Stimulated activated CD8-positive, alpha-beta memory T cell treated with anti-CD3 and anti-CD28 coated beads, Interleukin-12 subunit alpha, Interleukin-12 subunit beta, amount 100 ng/mL, for 24 hours (primary cell): ENCODE measurements around the gene TRPV5.

Experiments used
- DNase-seq: peaks from one replicate; pipeline ENCODE4 v3.0.0-alpha.2; 2020; ENCODE audit errors: extremely low read depth

TRPV5 gene

GRCh38 chr7:142885311-142886230 lies 48.0 kb downstream of the TRPV5 start, which contains the start of gene TRPV6:
Gene TRPV6 (minus strand): TSS chr7:142885745.
- no peak for DNase-seq

GRCh38 chr7:142884286-142884640 lies 49.3 kb downstream of the TRPV5 start:
- DNase-seq: no peak

DNA sequence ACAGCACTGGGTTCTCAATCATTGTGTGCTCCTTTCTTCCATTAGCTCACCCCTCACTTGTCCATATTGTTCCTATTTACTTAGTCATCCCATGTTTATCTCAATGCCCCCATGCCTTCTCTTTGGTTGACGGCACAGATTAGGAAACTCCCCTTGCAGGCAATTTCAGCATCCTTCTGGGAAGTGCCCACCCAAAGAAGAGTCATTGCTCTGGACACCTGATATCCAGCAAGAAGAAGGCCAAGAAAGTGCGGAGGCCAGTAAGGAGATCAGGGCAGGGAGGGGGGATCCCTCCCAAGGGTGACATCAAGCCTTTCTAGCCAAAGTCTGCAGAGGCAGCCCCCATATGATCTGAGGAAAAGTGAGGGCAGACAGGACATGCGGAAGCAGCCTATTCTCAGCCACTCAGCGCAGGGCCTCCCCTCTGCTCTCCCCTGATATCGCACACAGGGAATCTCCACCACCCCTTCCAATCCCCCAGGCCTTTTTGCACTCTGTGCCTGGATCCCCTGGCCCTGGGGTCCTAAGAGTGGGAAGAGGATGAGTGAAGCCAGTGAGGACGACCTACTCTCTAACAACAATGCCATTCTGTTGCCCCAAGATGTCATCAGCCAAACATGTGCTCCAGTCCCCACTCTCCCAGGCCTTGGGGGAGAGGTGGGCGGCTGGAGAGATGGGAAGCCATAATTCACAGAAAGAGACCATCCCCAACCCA lies 49.8 kb downstream of the TRPV5 start:
- DNase-seq: no peak

GRCh38 chr7:142883145-142883544 lies 50.4 kb downstream of the TRPV5 start:
- DNase-seq: no peak

DNA sequence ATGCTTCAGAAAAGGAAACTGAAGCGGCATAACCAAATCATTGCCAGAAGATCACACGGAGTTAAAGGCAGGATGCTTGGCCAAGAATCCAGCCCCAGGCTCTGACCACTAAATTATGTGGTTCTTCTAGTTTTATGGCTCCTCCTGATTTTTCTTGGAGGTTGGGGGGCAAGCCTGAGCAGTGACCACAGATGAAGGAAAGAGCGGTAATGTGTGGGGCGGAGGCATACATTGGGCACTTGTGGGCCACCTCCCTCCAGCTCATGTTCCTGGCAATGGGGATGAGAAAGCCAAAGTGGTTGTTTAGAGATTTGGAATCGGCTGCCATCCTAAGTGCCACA lies 51.2 kb downstream of the TRPV5 start:
- DNase-seq: no peak

- DNase-seq: no peak
These were observed 51.8 kb downstream of the TRPV5 start for GRCh38 chr7:142881586-142882337.

GRCh38 chr7:142880876-142881505 lies 52.6 kb downstream of the TRPV5 start:
- no peak for DNase-seq

- no peak for DNase-seq
These were observed 54.5 kb downstream of the TRPV5 start for GRCh38 chr7:142879060-142879459.

DNA sequence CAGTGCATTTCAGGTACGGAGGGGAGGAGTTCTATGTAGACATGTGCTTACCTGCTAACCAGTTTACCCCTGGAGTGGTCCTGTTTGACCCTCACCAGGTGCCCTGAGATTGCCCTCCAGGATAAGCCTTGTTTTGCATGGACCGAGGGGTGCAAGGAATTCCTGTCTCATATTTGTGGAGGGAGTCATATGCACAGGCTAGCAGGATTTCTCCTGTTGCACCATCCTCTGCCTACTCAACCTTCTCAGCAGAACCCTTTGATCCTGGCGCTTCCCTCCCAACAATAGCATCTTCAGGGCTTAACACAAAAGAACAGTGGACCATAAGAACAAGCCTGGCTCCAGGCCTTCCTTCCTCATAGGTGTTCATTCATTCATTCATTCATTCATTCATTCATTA lies 55.2 kb downstream of the TRPV5 start:
- no peak for DNase-seq

DNA sequence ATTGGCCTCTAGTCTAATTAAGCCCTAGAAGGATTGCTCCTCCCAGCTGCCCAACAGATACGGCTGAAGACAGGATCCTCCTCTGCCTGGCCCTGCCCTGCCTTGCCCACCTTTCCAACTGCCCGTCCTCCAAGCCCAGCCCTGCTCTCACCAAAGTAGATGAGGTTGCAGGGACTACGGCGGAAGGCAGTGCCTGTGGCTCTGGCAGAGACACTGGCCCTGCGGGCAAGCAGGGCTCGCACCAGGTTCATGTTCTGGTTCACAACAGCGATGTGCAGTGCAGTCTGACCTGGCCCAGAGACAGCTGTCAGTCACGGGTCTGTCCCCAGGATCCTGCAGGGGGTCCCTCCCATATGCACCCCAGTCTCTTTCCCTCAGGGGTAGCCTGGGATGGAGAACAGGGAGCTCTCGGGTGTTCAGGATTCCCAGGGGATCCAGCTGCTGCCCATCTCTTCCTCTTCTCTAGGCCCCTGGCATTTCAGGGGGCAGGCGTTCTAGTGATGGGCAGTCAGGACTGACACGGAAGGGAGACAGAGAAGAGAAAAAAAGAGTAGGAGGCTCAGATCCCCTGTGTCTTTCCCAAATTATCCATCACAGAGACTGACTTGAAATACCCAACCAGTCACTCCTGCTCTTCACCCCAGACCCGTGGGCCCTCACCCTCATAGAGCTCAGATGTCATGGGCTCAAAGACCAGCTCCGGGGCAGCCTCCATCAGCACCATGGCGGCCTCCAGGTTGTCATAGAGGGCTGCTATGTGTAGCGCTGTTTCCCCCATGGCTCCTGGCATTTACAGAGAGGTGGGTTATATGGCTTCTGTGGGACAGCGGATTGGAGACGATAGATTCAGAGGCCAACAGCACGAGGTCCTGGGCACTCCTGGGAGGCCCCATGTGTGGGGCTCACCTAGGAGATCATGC lies 56.3 kb downstream of the TRPV5 start:
- DNase-seq: no peak

DNA sequence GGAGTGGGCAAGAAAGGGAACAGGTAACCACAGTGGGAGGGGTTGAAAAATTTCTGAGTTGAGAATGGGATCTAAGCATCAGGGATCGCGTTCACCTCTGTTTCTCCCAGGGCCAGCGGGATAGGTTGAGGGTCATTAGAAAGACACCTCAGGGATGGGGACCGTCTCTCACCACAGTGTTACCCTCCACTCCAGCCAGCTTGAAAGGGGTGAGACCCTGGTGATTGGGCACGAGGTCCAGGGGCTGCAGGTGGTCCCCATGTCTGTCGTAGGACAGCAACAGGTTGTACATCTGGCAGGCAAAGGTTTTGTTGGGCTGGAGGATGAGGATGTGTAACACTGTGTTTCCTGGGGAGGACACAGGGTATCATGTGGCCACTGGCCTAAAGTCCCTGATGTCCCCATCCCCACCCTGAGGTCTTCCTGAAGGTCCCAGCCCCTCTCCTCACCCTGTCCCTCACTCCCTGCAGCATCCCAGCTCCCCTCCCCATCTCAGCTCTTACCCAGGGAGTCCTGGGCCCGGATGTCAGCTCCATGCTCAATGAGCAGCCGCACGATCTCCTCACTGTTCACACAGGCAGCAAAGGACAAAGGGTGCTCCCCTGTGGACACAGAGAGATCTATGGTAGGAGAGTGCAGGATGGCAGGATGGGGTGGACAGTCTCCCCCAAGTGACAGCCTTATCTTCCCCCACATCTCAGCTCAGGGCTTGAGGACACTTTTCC lies 57.1 kb downstream of the TRPV5 start:
- no peak for DNase-seq

- DNase-seq: no peak
These were observed 58.1 kb downstream of the TRPV5 start for GRCh38 chr7:142875456-142875855.

DNA sequence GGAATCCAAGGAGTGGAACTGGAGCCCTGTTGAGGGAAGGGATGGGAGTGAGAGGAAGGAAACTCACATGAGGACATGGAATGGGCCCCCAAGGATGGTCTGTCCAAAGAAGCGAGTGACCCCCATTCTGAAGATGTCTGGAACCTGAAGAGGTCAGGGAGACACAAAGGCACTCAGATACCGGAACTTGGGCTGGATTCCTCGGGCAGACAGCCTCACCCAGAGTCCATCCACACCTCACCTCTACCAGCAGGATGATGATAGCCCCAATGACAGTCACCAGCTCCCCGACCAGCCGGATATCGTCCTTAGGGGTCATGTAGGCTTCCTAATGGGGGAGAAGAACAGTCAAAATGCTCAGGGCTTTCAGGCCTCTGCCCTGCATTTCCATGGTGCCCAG lies 58.7 kb downstream of the TRPV5 start:
- DNase-seq: no peak

GRCh38 chr7:142874409-142874808 lies 59.1 kb downstream of the TRPV5 start:
- DNase-seq: no peak

DNA sequence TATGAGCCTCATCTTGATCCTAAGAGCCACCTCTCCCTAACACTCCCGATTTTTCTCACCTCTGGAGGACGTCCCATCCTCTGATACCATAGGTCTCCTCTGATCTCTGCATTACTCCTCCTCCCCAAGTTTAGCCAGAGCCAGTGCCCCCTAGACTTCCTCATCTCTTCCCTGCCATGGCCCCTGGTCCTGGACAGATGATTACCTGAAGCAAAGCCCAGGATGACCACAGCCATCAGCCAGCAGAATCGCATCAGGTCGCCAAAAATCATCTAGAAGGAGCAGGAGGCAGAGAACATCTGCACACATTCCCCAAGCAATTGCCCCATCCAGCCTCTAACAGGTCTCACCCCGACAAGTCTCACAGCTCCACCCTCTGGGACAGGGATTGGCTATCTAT lies 59.7 kb downstream of the TRPV5 start:
- DNase-seq: no peak

GRCh38 chr7:142873281-142873784 lies 60.2 kb downstream of the TRPV5 start:
- no peak for DNase-seq

GRCh38 chr7:142872106-142872675 lies 61.4 kb downstream of the TRPV5 start:
- no peak for DNase-seq

DNA sequence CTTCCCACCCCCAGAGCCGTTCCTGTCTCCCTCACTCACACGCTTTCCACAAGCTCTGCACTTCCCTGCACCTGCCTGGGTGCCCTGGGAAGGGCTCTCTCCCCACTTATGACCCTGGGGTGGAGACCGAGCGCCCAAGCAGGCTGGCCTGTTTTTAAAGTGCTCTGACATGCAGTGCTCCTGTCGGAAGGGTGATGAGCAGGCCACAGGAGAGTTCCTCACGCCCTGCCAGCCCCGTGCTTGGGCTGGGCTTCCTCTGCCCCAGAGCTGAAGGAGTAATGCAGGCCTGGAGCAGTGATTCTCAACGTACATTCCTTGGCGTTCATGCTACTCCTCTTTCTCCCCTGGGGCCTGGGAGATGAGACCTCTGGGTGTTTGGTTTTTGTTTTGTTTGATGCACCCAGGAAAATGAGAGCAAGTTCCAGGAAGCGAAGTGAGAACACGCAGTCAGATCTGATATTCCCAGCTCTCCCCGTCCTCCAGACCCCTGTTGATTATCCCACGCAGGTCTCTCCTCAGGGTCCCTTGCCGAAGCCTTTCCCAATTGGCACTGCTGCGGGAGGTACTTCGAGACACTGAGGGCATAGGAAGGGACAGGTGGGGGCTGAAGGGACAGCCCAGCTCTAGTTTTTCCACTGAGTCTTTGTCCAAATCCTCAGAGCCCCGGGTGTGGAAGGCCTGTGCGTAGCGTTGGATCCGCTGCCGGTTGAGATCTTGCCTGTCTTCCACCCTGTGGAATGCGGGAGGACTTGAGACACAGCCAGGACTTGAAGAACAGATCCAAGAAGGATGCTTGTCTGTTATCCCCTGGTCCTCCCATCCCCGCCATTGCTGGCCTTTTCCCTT lies 62.1 kb downstream of the TRPV5 start:
- DNase-seq: no peak
